ENCODE measurements around the gene FOXE1. TPM values are rescaled to one million over a fixed set of nuclear protein-coding genes. Genes with fewer than 3 reads are reported as not detected.

The FOXE1 gene
- total RNA-seq, 1 donor from 2014 or later: not detected

- intact Hi-C loops (cut with DNase I): no loop called here
- H3K27ac ChIP-seq: no peak overlapping the region
These were observed 10.1 kb upstream of the FOXE1 start for GRCh38 chr9:97842960-97843359.

GRCh38 chr9:97845130-97845529 lies 7.9 kb upstream of the FOXE1 start:
- intact Hi-C loops (cut with DNase I): no loop called here
- no peak overlapping the region for H3K4me3 ChIP-seq
- TF ChIP-seq, protein P1, sequence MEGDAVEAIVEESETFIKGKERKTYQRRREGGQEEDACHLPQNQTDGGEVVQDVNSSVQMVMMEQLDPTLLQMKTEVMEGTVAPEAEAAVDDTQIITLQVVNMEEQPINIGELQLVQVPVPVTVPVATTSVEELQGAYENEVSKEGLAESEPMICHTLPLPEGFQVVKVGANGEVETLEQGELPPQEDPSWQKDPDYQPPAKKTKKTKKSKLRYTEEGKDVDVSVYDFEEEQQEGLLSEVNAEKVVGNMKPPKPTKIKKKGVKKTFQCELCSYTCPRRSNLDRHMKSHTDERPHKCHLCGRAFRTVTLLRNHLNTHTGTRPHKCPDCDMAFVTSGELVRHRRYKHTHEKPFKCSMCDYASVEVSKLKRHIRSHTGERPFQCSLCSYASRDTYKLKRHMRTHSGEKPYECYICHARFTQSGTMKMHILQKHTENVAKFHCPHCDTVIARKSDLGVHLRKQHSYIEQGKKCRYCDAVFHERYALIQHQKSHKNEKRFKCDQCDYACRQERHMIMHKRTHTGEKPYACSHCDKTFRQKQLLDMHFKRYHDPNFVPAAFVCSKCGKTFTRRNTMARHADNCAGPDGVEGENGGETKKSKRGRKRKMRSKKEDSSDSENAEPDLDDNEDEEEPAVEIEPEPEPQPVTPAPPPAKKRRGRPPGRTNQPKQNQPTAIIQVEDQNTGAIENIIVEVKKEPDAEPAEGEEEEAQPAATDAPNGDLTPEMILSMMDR (IDR thresholded peaks at IDR 0.05): no peak
- H3K4me1 ChIP-seq: no peaks in the 10 kb centered on the region
- H3K9me3 ChIP-seq: no peaks in the 10 kb centered on the region
- no peak for DNase-seq (ENCODE audit: low spot score in 2 of 2)
- H3K27me3 ChIP-seq: no peaks in the 10 kb centered on the region
- H3K27ac ChIP-seq: no peak overlapping the region
- no peaks in the 10 kb centered on the region for H3K36me3 ChIP-seq

More at GRCh38 chr9:97842960-97843359, 10.1 kb upstream of the FOXE1 start:
- Histone ChIP-seq H3K4me1 (no peaks in the 10 kb centered on the region), H3K4me3 (no peak overlapping the region), H3K36me3 (no peaks in the 10 kb centered on the region), H3K9me3 (no peaks in the 10 kb centered on the region), H3K27me3 (no peaks in the 10 kb centered on the region)
- TF ChIP-seq, protein P1 (IDR thresholded peaks at IDR 0.05): no peak
- no peak for DNase-seq (ENCODE audit: low spot score in 2 of 2)

- no peak for DNase-seq (ENCODE audit: low spot score in 2 of 2)
- no peaks in the 10 kb centered on the region for H3K27me3 ChIP-seq
- H3K4me1 ChIP-seq: no peaks in the 10 kb centered on the region
- no peak overlapping the region for H3K4me3 ChIP-seq
- intact Hi-C loops (cut with DNase I): no loop called here
- no peaks in the 10 kb centered on the region for H3K36me3 ChIP-seq
- TF ChIP-seq, protein P1 (IDR thresholded peaks at IDR 0.05): no peak
- no peaks in the 10 kb centered on the region for H3K9me3 ChIP-seq
- no peak overlapping the region for H3K27ac ChIP-seq
These were observed 7.3 kb upstream of the FOXE1 start for GRCh38 chr9:97845763-97846162.

GRCh38 chr9:97846347-97846746 lies 6.7 kb upstream of the FOXE1 start:
- H3K27ac ChIP-seq: no peak overlapping the region
- H3K36me3 ChIP-seq: no peaks in the 10 kb centered on the region
- no peak for DNase-seq (ENCODE audit: low spot score in 2 of 2)
- H3K9me3 ChIP-seq: no peaks in the 10 kb centered on the region
- no peaks in the 10 kb centered on the region for H3K27me3 ChIP-seq
- TF ChIP-seq, protein P1 (IDR thresholded peaks at IDR 0.05): no peak
- intact Hi-C loops (cut with DNase I): no loop called here
- H3K4me3 ChIP-seq: no peak overlapping the region
- no peaks in the 10 kb centered on the region for H3K4me1 ChIP-seq

DNA sequence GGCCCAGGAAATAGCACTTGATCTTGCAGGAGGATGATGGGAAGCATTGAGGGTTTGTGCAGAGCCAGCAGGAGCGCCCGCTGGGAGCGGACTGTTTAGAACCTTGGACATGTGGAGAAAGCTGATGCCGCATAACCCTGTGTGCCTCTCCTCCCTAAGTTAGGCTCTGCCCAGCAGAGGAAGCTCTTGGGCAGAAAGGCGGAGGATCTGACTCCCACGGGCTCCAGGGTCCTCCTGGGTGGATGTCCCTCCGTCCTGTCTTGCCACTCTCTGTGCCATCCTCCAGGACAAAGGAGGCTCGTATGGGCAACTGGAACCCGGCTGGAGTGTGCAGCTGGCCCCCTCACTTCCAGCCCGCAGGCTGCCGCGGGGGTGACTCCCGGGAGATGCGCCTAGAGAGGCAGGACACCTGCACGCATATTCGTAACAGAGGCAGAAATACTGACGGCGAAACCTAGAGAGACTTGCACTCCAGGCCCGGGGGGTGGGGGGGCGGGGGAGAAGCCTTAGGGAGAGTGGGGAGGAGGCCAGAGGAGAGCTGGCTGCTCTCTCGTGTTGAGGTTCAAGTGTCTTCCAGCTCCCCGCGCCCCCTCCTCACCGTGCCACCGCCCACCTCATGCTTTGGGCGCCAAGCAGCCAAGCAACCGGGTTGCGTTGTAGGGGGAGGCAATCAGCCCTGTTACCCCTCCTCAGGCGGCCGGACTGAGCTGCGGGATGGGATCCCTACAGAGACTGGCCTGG lies 5.4 kb upstream of the FOXE1 start:
- H3K4me1 ChIP-seq: peaks cover 0 to 2% of the 10 kb centered on the region in 2 donors
- H3K36me3 ChIP-seq: no peaks in the 10 kb centered on the region
- intact Hi-C loops (cut with DNase I): no loop called here
- H3K27me3 ChIP-seq: peaks cover 11% of the 10 kb centered on the region
- no peak overlapping the region for H3K4me3 ChIP-seq
- H3K27ac ChIP-seq: no peak overlapping the region
- TF ChIP-seq, protein P1 (IDR thresholded peaks at IDR 0.05): no peak
- no peaks in the 10 kb centered on the region for H3K9me3 ChIP-seq
- no peak for DNase-seq (ENCODE audit: low spot score in 2 of 2)

DNA sequence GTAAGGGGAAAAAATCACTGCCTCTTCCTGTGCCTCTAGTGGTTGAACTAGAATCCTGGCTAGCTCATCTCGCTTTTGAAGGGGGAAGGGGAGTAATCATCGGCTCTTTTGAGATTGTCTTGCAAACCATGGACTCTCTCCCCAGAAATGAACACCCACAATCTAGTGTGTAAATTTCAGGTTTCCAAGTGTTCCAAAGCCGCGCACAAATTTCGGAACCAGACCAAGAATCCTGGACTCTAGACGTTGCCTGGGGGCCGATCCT lies 4.9 kb upstream of the FOXE1 start:
- Histone ChIP-seq H3K9me3 (no peaks in the 10 kb centered on the region), H3K4me3 (peak overlapping the region in 1 of 2 donors; percentile 30), H3K27me3 (peaks cover 15% of the 10 kb centered on the region), H3K27ac (no peak overlapping the region), H3K4me1 (peaks cover 0 to 2% of the 10 kb centered on the region in 2 donors), H3K36me3 (no peaks in the 10 kb centered on the region)
- no peak for DNase-seq (ENCODE audit: low spot score in 2 of 2)
- TF ChIP-seq, protein P1 (IDR thresholded peaks at IDR 0.05): no peak
- intact Hi-C loops (cut with DNase I): no loop called here

Measured in ascending aorta (tissue), 2 donors.